Smooth muscle cell of the coronary artery (primary cell): ENCODE results near the gene CHST15. TPM values are rescaled to one million over a fixed set of nuclear protein-coding genes. Genes with fewer than 3 reads are reported as not detected.

Experiments
- total RNA-seq: library from RNA; depleted of rRNA; stranded (reverse); fragments of >200 nt; gene quantifications from 2 replicates; pipeline ENCODE4 v1.2.3, GENCODE V29; 2014; ENCODE audit warnings: low replicate concordance

Gene CHST15
- total RNA-seq, result 6.8 and 13.0 TPM in 2 replicates

GRCh38 chr10:124092860-124093773 lies at the start of gene CHST15:
Gene CHST15 (minus strand): TSS chr10:124093598. CDS start chr10:124046212, 47,386 bp downstream.

Other genes with a start within 250 kb of the CHST15 start
- gene CPXM2, start 201.8 kb downstream of the CHST15 start, total RNA-seq, result 19.4 and 45.6 TPM in 2 replicates